Heart right ventricle (tissue), 16 donors: ENCODE measurements around the gene SLC26A8. TPM values are rescaled to one million over a fixed set of nuclear protein-coding genes. Genes with fewer than 3 reads are reported as not detected.

ENCODE experiments used
- ATAC-seq, 8 donors: fragments of 200-7000 bp; cut with Tn5 transposase; one replicate each; pipeline ENCODE4 v1.9.1; 2020; ENCODE audit warnings: mild to moderate bottlenecking in 8 of 8, moderate library complexity in 8 of 8, moderate number of reproducible peaks in 1 of 8
- DNase-seq, 2 donors: peaks; one replicate each; pipeline ENCODE4 v3.0.0-alpha.2; 2020
- H3K27ac ChIP-seq, 10 donors: fragments of 200-600 bp; sonication (generic) in 2 of 10; one replicate each; pipeline versions ENCODE4 v1.5.0 to v1.8.0; 2020 to 2022; ENCODE audit warnings: mild to moderate bottlenecking in 3 of 10
- H3K27me3 ChIP-seq, 7 donors: fragments of 200-600 bp; one replicate each; pipeline ENCODE4 v1.8.0; 2021 to 2022; ENCODE audit warnings: mild to moderate bottlenecking in 2 of 7
- H3K36me3 ChIP-seq, 9 donors: fragments of 200-600 bp; sonication (generic) in 1 of 9; one replicate each; pipeline versions ENCODE4 v1.5.0 to v1.8.0; 2020 to 2022; ENCODE audit warnings: mild to moderate bottlenecking in 2 of 9
- H3K4me1 ChIP-seq, 9 donors: fragments of 200-600 bp; sonication (generic) in 1 of 9; one replicate each; pipeline versions ENCODE4 v1.5.0 to v1.8.0; 2020 to 2022; ENCODE audit warnings: mild to moderate bottlenecking in 4 of 9
- H3K4me3 ChIP-seq, 10 donors: fragments of 200-600 bp; sonication (generic) in 2 of 10; one replicate each; pipeline versions ENCODE4 v1.5.0 to v1.8.0; 2020 to 2022; ENCODE audit warnings: mild to moderate bottlenecking in 7 of 10, moderate library complexity in 2 of 10
- H3K9me3 ChIP-seq, 11 donors: fragments of 200-600 bp in 10 of 11; sonication (generic) in 2 of 11; one replicate each; pipeline versions ENCODE4 v1.5.0 to v1.8.0; 2013 to 2022; ENCODE audit warnings: mild to moderate bottlenecking in 2 of 11, control low read depth in 1 of 11, moderate library complexity in 1 of 11
- CTCF ChIP-seq, 9 donors: fragments of 200-600 bp; sonication (generic) in 2 of 9; IDR thresholded peaks; one replicate each; pipeline versions ENCODE4 v1.5.0 to v1.8.0; 2021 to 2022; ENCODE audit warnings: antibody characterized with exemption in 9 of 9, mild to moderate bottlenecking in 5 of 9, moderate library complexity in 1 of 9
- WGBS, 2 donors: extraction: QIAGEN DNeasy Blood & Tissue Kit; methylation state at CpG; one replicate each; pipeline ENCODE4 v1.1.7; 2013; ENCODE audit warnings: inconsistent platforms in 1 of 2; 5-methylcytosine and 5-hydroxymethylcytosine counted together
- intact Hi-C, 10 donors: fragments of 100-400 bp; cut with DNase I; formaldehyde crosslinking; loops; one replicate each; pipeline versions ENCODE4 v1.11.1 to v1.14.2; 2022
- polyA plus RNA-seq, 2 donors: library from polyadenylated mRNA; stranded (reverse); fragments of 200-250 nt; gene quantifications; one replicate each; pipeline ENCODE4 v1.2.3, GENCODE V29; 2013
- total RNA-seq, 10 donors: library from RNA; stranded (reverse); fragmentation: NEBNext Ultra II Directional in 3 of 10; extraction: Animal tissue kit (Norgen Biotek cat#: 25700) in 3 of 10; gene quantifications; one replicate each; pipeline versions ENCODE4 v1.2.1 to v1.2.4, GENCODE V29; 2021 to 2023
- donor health status: Arrhythmogenic right ventricular cardiomyopathy.
- donor health status: ischemic (EF 13 %, LVEDD 7.1; RV severe dilation, severe dysfunction).
- donor health status: healthy with polysubstance abuse.
- donor health status: DM: no; HTN: yes; CAD: no.
- donor health status: DM: no; HTN: no; CAD: no.
- donor health status: ischemic (EF 25% LVEDD 6.9; RV normal size, moderate dysfunction).
- donor health status: ischemic (EF 25% LVEDD 5.7; RV mildly dilated, moderate dysfunction).
- donor health status: healthy.
- donor health status: DM: yes; HTN: yes; CAD: no.
- donor health status: Ischemic cardiomyopathy.
- donor health status: ischemic (EF 35%, LVEDD 5.7; RV mildly dilated, moderate dysfunction).
- donor health status: nonischemic (EF 11% LVEDD 7.7; RV severe dilation, severe dysfunction).
- donor health status: DM: yes; HTN: yes; CAD: no.
- donor health status: PGD.
- donor health status: ischemic (EF 29% LVEDD 5.4; RV normal size, mild dysfunction).
- donor health status: nonischemic (EF 23%, LVEDD 6.1; RV moderate dilation, normal function).

The SLC26A8 gene
- total and polyA plus RNA-seq, 12 donors, result 0.03 to 0.11 (median 0.10) TPM; not detected in 6

GRCh38 chr6:36049582-36049981, 25.1 kb upstream of the SLC26A8 start:
- ATAC-seq (no peak), DNase-seq (no peak)
- H3K27ac ChIP-seq, result no peak overlapping the region
- no peaks in the 10 kb centered on the region for H3K9me3 ChIP-seq
- peaks cover 0 to 24% (median 0%) of the 10 kb centered on the region in 9 donors for H3K36me3 ChIP-seq
- intact Hi-C loops, result no loop called here
- H3K27me3 ChIP-seq, result no peaks in the 10 kb centered on the region
- peaks cover 5 to 63% (median 51%) of the 10 kb centered on the region in 9 donors for H3K4me1 ChIP-seq
- 89 to 98% methylated on average over 2 of the region's 2 CpGs for WGBS, 2 donors
- TF ChIP-seq CTCF (IDR thresholded peaks at IDR 0.05), result no peak
- H3K4me3 ChIP-seq, result no peak overlapping the region

GRCh38 chr6:36042618-36043260, 18.3 kb upstream of the SLC26A8 start:
- DNase-seq (no peak), ATAC-seq (no peak)
- no peaks in the 10 kb centered on the region for H3K27me3 ChIP-seq
- H3K4me3 ChIP-seq, result no peak overlapping the region
- no peak overlapping the region for H3K27ac ChIP-seq
- intact Hi-C loops, result no loop called here
- no peak for TF ChIP-seq CTCF (IDR thresholded peaks at IDR 0.05)
- H3K9me3 ChIP-seq, result no peaks in the 10 kb centered on the region
- peaks cover 8 to 41% (median 37%) of the 10 kb centered on the region in 9 donors for H3K4me1 ChIP-seq
- 91 to 96% methylated on average over 12 of the region's 12 CpGs for WGBS, 2 donors
- H3K36me3 ChIP-seq, result no peaks in the 10 kb centered on the region

GRCh38 chr6:36040958-36041357, 16.5 kb upstream of the SLC26A8 start:
- intact Hi-C loops, result no loop called here
- peaks cover 8 to 56% (median 51%) of the 10 kb centered on the region in 9 donors for H3K4me1 ChIP-seq

GRCh38 chr6:36039112-36039511, 14.7 kb upstream of the SLC26A8 start:
- peak overlapping the region in 3 of 10 donors; percentile 12 to 52 (median 51) for H3K27ac ChIP-seq
- H3K27me3 ChIP-seq, result no peaks in the 10 kb centered on the region
- no peak for TF ChIP-seq CTCF (IDR thresholded peaks at IDR 0.05)
- no peak overlapping the region for H3K4me3 ChIP-seq
- H3K4me1 ChIP-seq, result peaks cover 8 to 73% (median 70%) of the 10 kb centered on the region in 9 donors
- intact Hi-C loops, result no loop called here
- H3K36me3 ChIP-seq, result no peaks in the 10 kb centered on the region
- H3K9me3 ChIP-seq, result no peaks in the 10 kb centered on the region
- ATAC-seq, result no peak
- DNase-seq, result no peak

More at GRCh38 chr6:36040958-36041357, 16.5 kb upstream of the SLC26A8 start:
- no peak for DNase-seq
- no peak for ATAC-seq
- no peaks in the 10 kb centered on the region for H3K27me3 ChIP-seq
- H3K27ac ChIP-seq, result no peak overlapping the region
- no peaks in the 10 kb centered on the region for H3K36me3 ChIP-seq
- no peak overlapping the region for H3K4me3 ChIP-seq
- no peak for TF ChIP-seq CTCF (IDR thresholded peaks at IDR 0.05)
- H3K9me3 ChIP-seq, result no peaks in the 10 kb centered on the region
